Measurements from ENCODE around the gene RFPL4A. TPM values are rescaled to one million over a fixed set of nuclear protein-coding genes. Genes with fewer than 3 reads are reported as not detected.
"Not testable (repeated sequence)": the region's sequence is repeated elsewhere in the genome, so short reads cannot be mapped to it uniquely, and the experiment has no call there.

Gene RFPL4A
- total RNA-seq (2021): not detected in 2 replicates
- long read RNA-seq: 0 reads

DNA sequence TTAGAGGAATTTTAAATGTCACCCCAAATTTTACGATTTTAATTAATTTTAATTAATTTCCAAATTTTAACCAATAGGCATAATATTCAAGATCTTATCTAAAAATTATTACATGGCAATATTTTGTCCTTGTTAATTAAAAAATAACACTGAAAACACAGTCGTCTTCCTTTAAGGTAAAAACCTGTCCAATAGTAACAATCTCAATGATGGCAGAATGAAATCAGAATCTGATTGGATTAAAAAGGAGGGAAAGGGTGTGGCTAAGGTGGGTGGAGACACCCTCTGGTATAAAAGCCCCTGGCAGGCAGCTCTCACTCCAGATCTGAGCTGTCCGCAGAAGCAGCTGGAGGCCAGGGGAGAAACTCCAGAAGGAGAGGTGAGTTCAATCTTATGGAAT, at the start of gene RFPL4A:
Gene RFPL4A, plus strand, starts transcription at position 301 of the 400 bp plus-strand sequence. CDS start 2,704 bp downstream, outside the sequence.
- not testable (repeated sequence) for H2BK12ac ChIP-seq (ENCODE audit: insufficient read length, low read depth, low read length); H3K27me3 Mint-ChIP-seq (ENCODE audit: low read depth); H3K9ac ChIP-seq (ENCODE audit: extremely low read depth, insufficient read length, low read length); H2BK20ac ChIP-seq (ENCODE audit: low read depth, low read length, poor library complexity, severe bottlenecking); H3K18ac ChIP-seq (ENCODE audit: insufficient read length, low read depth, low read length); H3K23ac ChIP-seq (ENCODE audit: insufficient read length, low read depth, low read length); H2AFZ ChIP-seq (ENCODE audit: low read length); H3K56ac ChIP-seq (ENCODE audit: insufficient read length, low read depth, low read length); H3T11ph ChIP-seq (ENCODE audit: low read length); H4K20me1 ChIP-seq (ENCODE audit: control insufficient read depth, insufficient read depth, insufficient read length); H3K27ac ChIP-seq (ENCODE audit: insufficient read length, low read depth, low read length); H3K4me1 Mint-ChIP-seq; H2AK5ac ChIP-seq (ENCODE audit: insufficient read length, low read length); H3K4me3 Mint-ChIP-seq; DNase-seq; H2BK5ac ChIP-seq (ENCODE audit: insufficient read length, low read length); H3K4ac ChIP-seq (ENCODE audit: low read depth, low read length); H4K5ac ChIP-seq (ENCODE audit: insufficient read length, low read depth, low read length); H4K8ac ChIP-seq (replicated peaks; ENCODE audit: insufficient read length, low read depth, low read length); H3K4me1 ChIP-seq (ENCODE audit: insufficient read depth, low read length); H3K79me1 ChIP-seq (ENCODE audit: insufficient read depth, low read depth, low read length, poor library complexity, severe bottlenecking); H3K14ac ChIP-seq (ENCODE audit: insufficient read depth, low read length); H3K23me2 ChIP-seq (ENCODE audit: insufficient read length, low read depth, low read length, poor library complexity, severe bottlenecking); H3K79me2 ChIP-seq (ENCODE audit: insufficient read depth, low read length); H3K27ac Mint-ChIP-seq; H3K27me3 ChIP-seq (ENCODE audit: insufficient read depth, low read length); H2BK120ac ChIP-seq (ENCODE audit: low read depth, low read length, poor library complexity, severe bottlenecking); H2BK15ac ChIP-seq (ENCODE audit: low read depth, low read length); H4K91ac ChIP-seq (ENCODE audit: insufficient read length, low read depth, low read length); H3K4me2 ChIP-seq (ENCODE audit: insufficient read depth, insufficient read length, low read length)
- peaks cover 9 to 20% (median 11%) of the 10 kb centered on the region in 3 experiments; a peak in 6 of 7 replicates for H3K36me3 Mint-ChIP-seq (ENCODE audit: insufficient read depth in 1 of 3, low read depth in 3 of 3)
- WGBS (ENCODE audit: extremely low coverage, insufficient read length, low lambda C conversion rate): no CpG with 5 or more reads among the region's 3 CpGs
- H3K9me3 ChIP-seq (ENCODE audit: control insufficient read depth, low read depth, low read length): peaks cover 62% of the 10 kb centered on the region
- peaks cover 72 to 81% of the 10 kb centered on the region in 2 experiments for H3K9me3 Mint-ChIP-seq

Measured in H9 (cell line).